ENCODE data around the gene ATL2. TPM values are rescaled to one million over a fixed set of nuclear protein-coding genes. Genes with fewer than 3 reads are reported as not detected.

ATL2 gene
- total and polyA plus RNA-seq, 2 experiments from 2014 or later: 28.0 to 72.4 TPM

- H3K27me3 ChIP-seq: no peaks in the 10 kb centered on the region
- H3K79me2 ChIP-seq: no peaks in the 10 kb centered on the region
- TF ChIP-seq, protein P1, sequence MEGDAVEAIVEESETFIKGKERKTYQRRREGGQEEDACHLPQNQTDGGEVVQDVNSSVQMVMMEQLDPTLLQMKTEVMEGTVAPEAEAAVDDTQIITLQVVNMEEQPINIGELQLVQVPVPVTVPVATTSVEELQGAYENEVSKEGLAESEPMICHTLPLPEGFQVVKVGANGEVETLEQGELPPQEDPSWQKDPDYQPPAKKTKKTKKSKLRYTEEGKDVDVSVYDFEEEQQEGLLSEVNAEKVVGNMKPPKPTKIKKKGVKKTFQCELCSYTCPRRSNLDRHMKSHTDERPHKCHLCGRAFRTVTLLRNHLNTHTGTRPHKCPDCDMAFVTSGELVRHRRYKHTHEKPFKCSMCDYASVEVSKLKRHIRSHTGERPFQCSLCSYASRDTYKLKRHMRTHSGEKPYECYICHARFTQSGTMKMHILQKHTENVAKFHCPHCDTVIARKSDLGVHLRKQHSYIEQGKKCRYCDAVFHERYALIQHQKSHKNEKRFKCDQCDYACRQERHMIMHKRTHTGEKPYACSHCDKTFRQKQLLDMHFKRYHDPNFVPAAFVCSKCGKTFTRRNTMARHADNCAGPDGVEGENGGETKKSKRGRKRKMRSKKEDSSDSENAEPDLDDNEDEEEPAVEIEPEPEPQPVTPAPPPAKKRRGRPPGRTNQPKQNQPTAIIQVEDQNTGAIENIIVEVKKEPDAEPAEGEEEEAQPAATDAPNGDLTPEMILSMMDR (IDR thresholded peaks at IDR 0.05; ENCODE audit: poor library complexity): no peak
- DNase-seq (ENCODE audit: low spot score): no peak
- no peaks in the 10 kb centered on the region for H4K20me1 ChIP-seq (ENCODE audit: insufficient read depth, poor library complexity, severe bottlenecking)
- no peaks in the 10 kb centered on the region for H3K36me3 ChIP-seq (replicated peaks; ENCODE audit: insufficient read depth, low read depth)
- no peak overlapping the region for H3K4me3 ChIP-seq
- no peak overlapping the region for H3K4me2 ChIP-seq
- H2AFZ ChIP-seq: no peak overlapping the region
- 96% methylated on average over 7 of the region's 7 CpGs for WGBS (ENCODE audit: low lambda C conversion rate, missing lambda C conversion rate)
- no peak overlapping the region for H3K27ac ChIP-seq
- H3K9me2 ChIP-seq (replicated peaks; ENCODE audit: insufficient read depth): no peaks in the 10 kb centered on the region
- H3K4me1 ChIP-seq (ENCODE audit: insufficient read depth): peaks cover 14% of the 10 kb centered on the region
- H3K9me3 ChIP-seq (ENCODE audit: low read depth): no peaks in the 10 kb centered on the region
These were observed 83.8 kb downstream of the ATL2 start for GRCh38 chr2:38293152-38293865.

GRCh38 chr2:38290332-38290731 lies 86.7 kb downstream of the ATL2 start:
- no peak overlapping the region for H3K27ac ChIP-seq
- no peaks in the 10 kb centered on the region for H3K79me2 ChIP-seq
- no peak for DNase-seq (ENCODE audit: low spot score)
- H3K4me2 ChIP-seq: no peak overlapping the region
- H3K27me3 ChIP-seq: no peaks in the 10 kb centered on the region
- no peaks in the 10 kb centered on the region for H4K20me1 ChIP-seq (ENCODE audit: insufficient read depth, poor library complexity, severe bottlenecking)
- H2AFZ ChIP-seq: no peak overlapping the region
- H3K36me3 ChIP-seq (replicated peaks; ENCODE audit: insufficient read depth, low read depth): no peaks in the 10 kb centered on the region
- no peaks in the 10 kb centered on the region for H3K9me2 ChIP-seq (replicated peaks; ENCODE audit: insufficient read depth)
- H3K4me3 ChIP-seq: no peak overlapping the region
- TF ChIP-seq, protein P1 (IDR thresholded peaks at IDR 0.05; ENCODE audit: poor library complexity): no peak
- no peak for TF ChIP-seq EZH2 (IDR thresholded peaks at IDR 0.05; ENCODE audit: borderline replicate concordance)
- TF ChIP-seq EZH2phosphoT487 (IDR thresholded peaks at IDR 0.05; ENCODE audit: low read depth, severe bottlenecking, unreplicated experiment): no peak
- H3K9me3 ChIP-seq (ENCODE audit: low read depth): no peaks in the 10 kb centered on the region
- WGBS (ENCODE audit: low lambda C conversion rate, missing lambda C conversion rate): 56% methylated on average over 4 of the region's 4 CpGs
- peaks cover 14% of the 10 kb centered on the region for H3K4me1 ChIP-seq (ENCODE audit: insufficient read depth)

- 28% methylated on average over 3 of the region's 3 CpGs for WGBS (ENCODE audit: low lambda C conversion rate, missing lambda C conversion rate)
- Histone ChIP-seq H4K20me1 (ENCODE audit: insufficient read depth, poor library complexity, severe bottlenecking) (no peaks in the 10 kb centered on the region), H3K36me3 (replicated peaks; ENCODE audit: insufficient read depth, low read depth) (no peaks in the 10 kb centered on the region), H3K27me3 (no peaks in the 10 kb centered on the region), H2AFZ (no peak overlapping the region), H3K4me3 (no peak overlapping the region), H3K79me2 (no peaks in the 10 kb centered on the region), H3K9me2 (replicated peaks; ENCODE audit: insufficient read depth) (no peaks in the 10 kb centered on the region), H3K27ac (peak overlapping the region; percentile 30), H3K4me2 (no peak overlapping the region), H3K9me3 (ENCODE audit: low read depth) (no peaks in the 10 kb centered on the region), H3K4me1 (ENCODE audit: insufficient read depth) (peaks cover 14% of the 10 kb centered on the region)
- DNase-seq (ENCODE audit: low spot score): peak; percentile 28
- TF ChIP-seq EZH2phosphoT487 (IDR thresholded peaks at IDR 0.05; ENCODE audit: low read depth, severe bottlenecking, unreplicated experiment) (no peak), EZH2 (IDR thresholded peaks at IDR 0.05; ENCODE audit: borderline replicate concordance) (no peak)
- TF ChIP-seq, protein P1 (IDR thresholded peaks at IDR 0.05; ENCODE audit: poor library complexity): no peak
These were observed 92.1 kb downstream of the ATL2 start for GRCh38 chr2:38284971-38285370.

Measured in hepatocyte (in vitro differentiated cells).